AG04450 (cell line): ENCODE results near the gene ATPAF2. TPM values are rescaled to one million over a fixed set of nuclear protein-coding genes. Genes with fewer than 3 reads are reported as not detected.

ENCODE experiments used
- CTCF ChIA-PET: fragments of 300-600, 350-600 bp; formaldehyde crosslinking; extraction: SDS; loops from one replicate; lab custom pipeline; 2022; ENCODE audit warnings: antibody characterized with exemption, inconsistent platforms; lab: Charles Lee
- POLR2A ChIA-PET: fragments of 350-600 bp; formaldehyde crosslinking; extraction: SDS; loops from one replicate; lab custom pipeline; 2021; ENCODE audit warnings: antibody characterized with exemption, inconsistent platforms; lab: Yijun Ruan, JAX
- DNase-seq: peaks from one replicate; pipeline ENCODE4 v3.0.0-alpha.2; 2011; ENCODE audit warnings: low read depth, low spot score
- H3K27ac ChIP-seq: one replicate; pipeline ENCODE4 v1.5.1; 2012; ENCODE audit warnings: low read depth, low read length, control low read depth
- H3K27me3 ChIP-seq: one replicate; pipeline ENCODE4 v1.6.0; 2012; ENCODE audit warnings: low read length; ENCODE audit not compliant: control insufficient read depth, insufficient read depth
- H3K4me3 ChIP-seq: 2 replicates; pipeline ENCODE4 v1.5.1; 2011; ENCODE audit warnings: mild to moderate bottlenecking, low read depth, low read length, control low read depth
- H3K9me3 ChIP-seq: 2 replicates; pipeline ENCODE4 v1.5.1; 2012; ENCODE audit warnings: low read length; ENCODE audit not compliant: control insufficient read depth, insufficient read depth
- CTCF ChIP-seq: IDR thresholded peaks from 2 replicates; pipeline ENCODE4 v1.5.1; 2011; ENCODE audit warnings: low read depth, low read length, control low read depth, inconsistent platforms
- polyA plus RNA-seq: library from polyadenylated mRNA; depleted of rRNA; stranded (reverse); fragments of >200 nt; gene quantifications from 2 replicates; pipeline ENCODE4 v1.2.3, GENCODE V29; 2011

ATPAF2 gene
- polyA plus RNA-seq, 1 experiment, result 16.6 TPM

- Histone ChIP-seq H3K4me3 (no peak overlapping the region), H3K27me3 (no peaks in the 10 kb centered on the region), H3K9me3 (no peaks in the 10 kb centered on the region), H3K27ac (no peak overlapping the region)
- no peak for DNase-seq
- no peak for TF ChIP-seq CTCF
- CTCF ChIA-PET, result interaction anchor here (3.0 kb wide), 1 partner anchor 48 kb away, joined by 11 read pairs; no protein-coding TSS in a partner anchor
- POLR2A ChIA-PET, result no interaction called here
These were observed 53.8 kb downstream of the ATPAF2 start for GRCh38 chr17:17985153-17985552.

GRCh38 chr17:17983776-17984175, 55.2 kb downstream of the ATPAF2 start:
- Histone ChIP-seq H3K27ac (no peak overlapping the region), H3K4me3 (no peak overlapping the region), H3K27me3 (no peaks in the 10 kb centered on the region), H3K9me3 (no peaks in the 10 kb centered on the region)
- TF ChIP-seq CTCF, result no peak
- ChIA-PET POLR2A (no interaction called here), CTCF (interaction anchor here (3.0 kb wide), 1 partner anchor 50 kb away, joined by 11 read pairs; no protein-coding TSS in a partner anchor)
- no peak for DNase-seq

GRCh38 chr17:17983376-17983775, 55.6 kb downstream of the ATPAF2 start:
- Histone ChIP-seq H3K9me3 (no peaks in the 10 kb centered on the region), H3K27ac (no peak overlapping the region), H3K27me3 (no peaks in the 10 kb centered on the region), H3K4me3 (no peak overlapping the region)
- POLR2A ChIA-PET, result no interaction called here
- CTCF ChIA-PET, result interaction anchor here (0.7 to 3.0 kb wide), 3 partner anchors 17 to 50 kb away, joined by 3 to 11 read pairs (median 4); no protein-coding TSS in a partner anchor
- TF ChIP-seq CTCF, result no peak
- no peak for DNase-seq

- POLR2A ChIA-PET, result no interaction called here
- H3K4me3 ChIP-seq, result no peak overlapping the region
- H3K27me3 ChIP-seq, result no peaks in the 10 kb centered on the region
- H3K9me3 ChIP-seq, result no peaks in the 10 kb centered on the region
- CTCF ChIA-PET, result interaction anchor here (0.7 to 1.4 kb wide), 2 partner anchors 18 to 50 kb away, joined by 3 to 4 read pairs; no protein-coding TSS in a partner anchor
- H3K27ac ChIP-seq, result no peak overlapping the region
- DNase-seq, result no peak
- TF ChIP-seq CTCF, result no peak
These were observed 56.2 kb downstream of the ATPAF2 start for GRCh38 chr17:17982801-17983200.

GRCh38 chr17:17981330-17981729, 57.6 kb downstream of the ATPAF2 start:
- CTCF ChIA-PET, result no interaction called here
- Histone ChIP-seq H3K4me3 (no peak overlapping the region), H3K27me3 (no peaks in the 10 kb centered on the region), H3K9me3 (no peaks in the 10 kb centered on the region), H3K27ac (no peak overlapping the region)
- no peak for TF ChIP-seq CTCF
- DNase-seq, result no peak
- POLR2A ChIA-PET, result interaction anchor here (0.7 to 1.4 kb wide), 2 partner anchors 9 to 34 kb away, joined by 3 to 4 read pairs; partner anchors contain the start of gene TOM1L2
